OCI-LY3 (cell line): Measurements from ENCODE around the gene NEUROD2.

Experiments
- H2AFZ ChIP-seq: fragments of 200-600, 300-600 bp; shearing (Covaris generic); 2 replicates; pipeline ENCODE4 v1.6.0; 2014; ENCODE audit warnings: antibody characterized with exemption, low read depth, low read length
- H3K27ac ChIP-seq: fragments of 200-600, 300-600 bp; sonication (generic); 2 replicates; pipeline ENCODE4 v1.5.1; 2014; ENCODE audit warnings: mild to moderate bottlenecking, low read length, moderate library complexity, mixed read lengths
- H3K27me3 ChIP-seq: fragments of 200-600, 300-600 bp; sonication (generic); 2 replicates; pipeline ENCODE4 v1.6.1; 2014; ENCODE audit warnings: low read depth, low read length, mixed read lengths
- H3K36me3 ChIP-seq: fragments of 200-600, 300-600 bp; sonication (generic); replicated peaks from 2 replicates; pipeline ENCODE3; 2014; ENCODE audit warnings: low read depth, low read length, mixed read lengths
- H3K4me1 ChIP-seq: fragments of 300-600, 200-600 bp; sonication (generic); 2 replicates; pipeline ENCODE4 v1.6.1; 2014; ENCODE audit warnings: low read length, mixed read lengths
- H3K4me2 ChIP-seq: fragments of 200-600, 300-600 bp; sonication (generic); 2 replicates; pipeline ENCODE4 v1.6.1; 2014; ENCODE audit warnings: low read length, mixed read lengths
- H3K4me3 ChIP-seq: fragments of 300-600, 200-600 bp; sonication (generic); 2 replicates; pipeline ENCODE4 v1.5.1; 2014; ENCODE audit warnings: antibody characterized with exemption, mild to moderate bottlenecking, low read length, moderate library complexity
- H3K79me2 ChIP-seq: fragments of 300-600, 200-600 bp; shearing (Covaris generic); 2 replicates; pipeline ENCODE4 v1.6.1; 2014; ENCODE audit warnings: mild to moderate bottlenecking, low read length, mixed read lengths
- H3K9ac ChIP-seq: fragments of 300-600, 200-600 bp; shearing (Covaris generic); 2 replicates; pipeline ENCODE4 v1.6.0; 2014; ENCODE audit warnings: mild to moderate bottlenecking, low read length, moderate library complexity
- H3K9me3 ChIP-seq: fragments of 200-600, 300-600 bp; shearing (Covaris generic); 2 replicates; pipeline ENCODE4 v1.6.1; 2014; ENCODE audit warnings: low read length, mixed read lengths; ENCODE audit not compliant: insufficient read depth
- H4K20me1 ChIP-seq: fragments of 200-600, 300-600 bp; sonication (generic); 2 replicates; pipeline ENCODE4 v1.6.1; 2016; ENCODE audit warnings: low read length, mixed read lengths; ENCODE audit not compliant: insufficient read depth
- EZH2phosphoT487 ChIP-seq: fragments of 200-600 bp; shearing (Covaris generic); IDR thresholded peaks from 2 replicates; pipeline ENCODE4 v1.6.1; 2018; ENCODE audit warnings: antibody characterized with exemption, mixed run types, low read depth
- TF ChIP-seq, protein P1 (sequence below): fragments of 200-600, 300-600 bp; sonication (generic); IDR thresholded peaks from 2 replicates; pipeline ENCODE4 v1.5.1; 2014; ENCODE audit warnings: antibody characterized with exemption, low read length, low read depth

NEUROD2 gene

DNA sequence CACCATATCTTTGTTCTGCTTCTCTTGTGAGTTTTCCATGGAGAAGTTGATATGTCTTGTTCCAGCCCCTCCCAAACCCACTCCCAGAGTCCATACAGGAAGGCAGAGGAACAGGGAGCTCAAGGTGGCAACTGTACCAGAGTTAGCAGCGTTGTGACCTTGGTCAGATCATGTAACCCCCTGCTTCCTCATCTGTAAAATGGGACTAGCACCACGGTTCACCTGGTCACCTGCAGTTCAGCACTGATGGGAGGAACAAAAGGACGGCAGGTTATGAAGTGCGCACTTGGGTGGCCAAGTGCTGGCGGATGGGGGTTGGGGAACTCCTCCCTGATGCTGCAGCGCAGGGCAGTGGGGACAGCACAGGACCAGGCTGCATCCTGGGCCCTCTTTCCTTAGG, 7.7 kb upstream of the NEUROD2 start:
- no peaks in the 10 kb centered on the region for H3K79me2 ChIP-seq
- no peak overlapping the region; the same call in 1 of the 2 replicates for H3K4me2 ChIP-seq
- H3K36me3 ChIP-seq = no peaks in the 10 kb centered on the region
- no peaks in the 10 kb centered on the region for H3K9me3 ChIP-seq
- peaks cover 25% of the 10 kb centered on the region for H3K4me1 ChIP-seq
- no peak for TF ChIP-seq EZH2phosphoT487
- TF ChIP-seq, protein P1, sequence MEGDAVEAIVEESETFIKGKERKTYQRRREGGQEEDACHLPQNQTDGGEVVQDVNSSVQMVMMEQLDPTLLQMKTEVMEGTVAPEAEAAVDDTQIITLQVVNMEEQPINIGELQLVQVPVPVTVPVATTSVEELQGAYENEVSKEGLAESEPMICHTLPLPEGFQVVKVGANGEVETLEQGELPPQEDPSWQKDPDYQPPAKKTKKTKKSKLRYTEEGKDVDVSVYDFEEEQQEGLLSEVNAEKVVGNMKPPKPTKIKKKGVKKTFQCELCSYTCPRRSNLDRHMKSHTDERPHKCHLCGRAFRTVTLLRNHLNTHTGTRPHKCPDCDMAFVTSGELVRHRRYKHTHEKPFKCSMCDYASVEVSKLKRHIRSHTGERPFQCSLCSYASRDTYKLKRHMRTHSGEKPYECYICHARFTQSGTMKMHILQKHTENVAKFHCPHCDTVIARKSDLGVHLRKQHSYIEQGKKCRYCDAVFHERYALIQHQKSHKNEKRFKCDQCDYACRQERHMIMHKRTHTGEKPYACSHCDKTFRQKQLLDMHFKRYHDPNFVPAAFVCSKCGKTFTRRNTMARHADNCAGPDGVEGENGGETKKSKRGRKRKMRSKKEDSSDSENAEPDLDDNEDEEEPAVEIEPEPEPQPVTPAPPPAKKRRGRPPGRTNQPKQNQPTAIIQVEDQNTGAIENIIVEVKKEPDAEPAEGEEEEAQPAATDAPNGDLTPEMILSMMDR = no peak
- no peaks in the 10 kb centered on the region for H3K27me3 ChIP-seq
- no peak overlapping the region for H3K4me3 ChIP-seq
- H3K27ac ChIP-seq = no peak overlapping the region
- no peak overlapping the region for H3K9ac ChIP-seq
- no peak overlapping the region for H2AFZ ChIP-seq
- no peaks in the 10 kb centered on the region for H4K20me1 ChIP-seq

DNA sequence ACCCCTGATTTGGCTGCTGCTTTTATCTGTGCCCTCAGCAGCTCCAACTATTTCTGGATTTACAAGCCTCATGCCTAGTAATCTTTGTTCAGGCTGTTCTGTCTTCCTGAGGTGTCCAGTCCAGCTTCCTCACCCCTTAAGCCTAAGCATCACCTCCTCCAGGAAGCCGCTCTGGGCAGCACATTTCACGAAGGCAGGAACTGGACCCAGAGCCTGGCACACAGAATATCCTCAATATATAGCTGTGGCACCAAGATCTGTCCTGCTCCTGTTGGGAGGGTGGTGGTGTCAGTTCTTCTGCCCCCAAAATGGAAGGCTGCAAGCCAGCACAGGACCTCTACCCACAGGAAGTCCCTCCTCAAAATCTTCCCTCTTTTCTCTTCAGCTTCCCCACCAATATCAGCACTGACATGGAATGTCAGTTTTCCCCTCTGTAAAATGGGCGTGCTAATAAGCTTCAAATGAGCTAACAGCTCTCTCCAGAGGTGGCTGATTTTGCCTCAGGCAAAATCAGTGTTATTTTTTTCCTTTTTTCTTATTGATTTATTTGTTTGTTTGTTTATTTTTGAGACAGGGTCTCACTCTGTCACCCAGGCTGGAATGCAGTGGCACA, 6.9 kb upstream of the NEUROD2 start:
- no peak overlapping the region for H3K27ac ChIP-seq
- H3K4me1 ChIP-seq = peaks cover 25% of the 10 kb centered on the region
- no peaks in the 10 kb centered on the region for H3K27me3 ChIP-seq
- TF ChIP-seq, protein P1 = no peak
- TF ChIP-seq EZH2phosphoT487 = no peak
- H3K9me3 ChIP-seq = no peaks in the 10 kb centered on the region
- no peaks in the 10 kb centered on the region for H3K36me3 ChIP-seq
- no peaks in the 10 kb centered on the region for H3K79me2 ChIP-seq
- no peak overlapping the region for H3K4me3 ChIP-seq
- H3K9ac ChIP-seq = no peak overlapping the region
- no peak overlapping the region for H2AFZ ChIP-seq
- no peak overlapping the region for H3K4me2 ChIP-seq
- no peaks in the 10 kb centered on the region for H4K20me1 ChIP-seq

DNA sequence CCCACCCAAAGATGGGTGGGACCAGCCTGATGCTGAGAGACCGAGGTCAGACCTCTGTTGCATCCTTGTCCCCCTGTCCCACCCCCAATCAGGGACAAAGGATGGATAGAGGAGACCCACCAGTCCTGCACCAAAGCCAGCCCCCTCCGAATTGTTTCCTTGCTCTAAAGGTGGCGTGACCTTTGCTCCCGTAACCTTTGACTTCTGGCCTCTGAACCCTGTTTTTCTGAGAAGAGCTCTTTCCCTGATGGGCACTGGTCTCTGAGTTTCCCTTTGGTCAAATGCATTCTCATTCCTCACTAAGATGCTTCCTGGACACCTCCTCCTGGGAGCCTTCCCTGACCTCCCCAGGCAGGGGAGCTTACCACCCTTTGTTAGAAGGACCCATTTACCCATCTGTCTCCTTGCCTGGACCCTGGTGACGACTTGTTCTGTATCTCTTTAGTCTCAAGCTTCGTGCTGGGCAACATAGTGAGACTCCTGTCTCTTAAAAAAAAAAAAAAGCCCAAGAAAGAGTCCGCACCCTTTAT, 5.3 kb upstream of the NEUROD2 start:
- H3K27ac ChIP-seq = no peak overlapping the region
- H4K20me1 ChIP-seq = no peaks in the 10 kb centered on the region
- H3K9me3 ChIP-seq = no peaks in the 10 kb centered on the region
- no peak overlapping the region for H2AFZ ChIP-seq
- H3K4me2 ChIP-seq = no peak overlapping the region
- TF ChIP-seq, protein P1 = no peak
- TF ChIP-seq EZH2phosphoT487 = no peak
- peaks cover 17% of the 10 kb centered on the region for H3K4me1 ChIP-seq
- no peaks in the 10 kb centered on the region for H3K79me2 ChIP-seq
- no peaks in the 10 kb centered on the region for H3K36me3 ChIP-seq
- H3K4me3 ChIP-seq = no peak overlapping the region
- no peak overlapping the region for H3K9ac ChIP-seq
- no peaks in the 10 kb centered on the region for H3K27me3 ChIP-seq

DNA sequence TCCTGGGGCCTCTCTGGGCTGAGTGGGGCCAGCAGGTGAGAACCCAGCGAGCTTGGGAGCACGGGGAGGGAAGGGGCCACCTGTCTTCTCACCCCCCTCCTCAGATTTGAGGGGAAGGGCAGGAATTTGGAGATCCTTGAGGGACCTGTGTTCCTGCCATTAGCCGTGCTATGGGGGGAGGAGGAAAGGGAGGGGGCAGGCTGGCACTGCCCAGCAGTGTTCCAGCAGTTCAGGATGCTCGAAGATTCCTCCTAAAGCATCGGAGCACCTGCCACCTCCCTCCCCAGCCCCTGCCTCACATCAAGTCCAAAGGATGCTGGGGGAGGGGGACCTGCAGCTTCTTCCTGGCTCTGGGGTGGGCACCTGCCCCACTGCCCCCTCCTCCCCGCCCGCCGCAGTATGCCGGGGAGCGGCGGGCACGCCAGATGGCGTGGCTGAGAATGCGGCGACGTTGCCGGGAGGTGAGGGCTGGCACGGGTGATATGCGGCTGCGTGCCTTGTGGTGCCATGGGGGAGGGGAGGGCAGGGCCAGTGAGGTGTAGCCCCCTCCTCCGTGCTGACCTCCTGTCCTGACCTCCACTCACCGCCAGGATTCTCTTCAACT, 4.7 kb upstream of the NEUROD2 start:
- peaks cover 16% of the 10 kb centered on the region for H3K4me1 ChIP-seq
- H3K4me3 ChIP-seq = no peak overlapping the region
- H3K9ac ChIP-seq = no peak overlapping the region
- TF ChIP-seq EZH2phosphoT487 = no peak
- TF ChIP-seq, protein P1 = no peak
- H4K20me1 ChIP-seq = no peaks in the 10 kb centered on the region
- H3K36me3 ChIP-seq = no peaks in the 10 kb centered on the region
- no peak overlapping the region for H3K27ac ChIP-seq
- H3K9me3 ChIP-seq = no peaks in the 10 kb centered on the region
- H3K4me2 ChIP-seq = no peak overlapping the region
- H3K79me2 ChIP-seq = no peaks in the 10 kb centered on the region
- H3K27me3 ChIP-seq = no peaks in the 10 kb centered on the region
- 0 out of 2 replicates have a peak overlapping the region, but pooled peaks have one; percentile 54 for H2AFZ ChIP-seq
